Peyer's patch (tissue), 4 donors: ENCODE results near the gene RNF227. TPM values are rescaled to one million over a fixed set of nuclear protein-coding genes. Genes with fewer than 3 reads are reported as not detected.
"Not testable (repeated sequence)": the region's sequence is repeated elsewhere in the genome, so short reads cannot be mapped to it uniquely, and the experiment has no call there.

ENCODE experiments used
- DNase-seq, 3 donors: peaks; one replicate each; pipeline ENCODE4 v3.0.0-alpha.2; 2017 to 2019
- H3K27ac ChIP-seq, 4 donors: fragments of 200-600 bp; sonication (generic); one replicate each; pipeline ENCODE4 v1.5.1; 2016 to 2019
- H3K27me3 ChIP-seq, 2 donors: fragments of 200-600 bp; sonication (generic); one replicate each; pipeline ENCODE4 v1.5.1; 2019
- H3K36me3 ChIP-seq, 3 donors: fragments of 200-600 bp; sonication (generic); one replicate each; pipeline ENCODE4 v1.5.1; 2016 to 2019
- H3K4me1 ChIP-seq, 4 donors: fragments of 200-600 bp; sonication (generic); one replicate each; pipeline ENCODE4 v1.5.1; 2016 to 2019
- H3K4me3 ChIP-seq, 4 donors: fragments of 200-600 bp; sonication (generic); 1 replicate in 3 of 4; 2 replicates in 1 of 4; pipeline ENCODE4 v1.5.1; 2016 to 2019; ENCODE audit warnings: mild to moderate bottlenecking in 1 of 4
- H3K9me3 ChIP-seq, 4 donors: fragments of 200-600 bp; sonication (generic); one replicate each; pipeline ENCODE4 v1.5.1; 2016 to 2019; ENCODE audit warnings: mild to moderate bottlenecking in 1 of 4
- CTCF ChIP-seq, 6 experiments: fragments of 450-650 bp in 4 of 6; fragments of 200-600 bp in 2 of 6; sonication (generic) in 1 of 6; IDR thresholded peaks; one replicate each; pipeline ENCODE4 v1.5.1; 2017 to 2019; ENCODE audit warnings: antibody characterized with exemption in 6 of 6, mild to moderate bottlenecking in 3 of 6, moderate library complexity in 1 of 6
- POLR2A ChIP-seq, 2 donors: fragments of 450-650 bp; IDR thresholded peaks; one replicate each; pipeline ENCODE4 v1.5.1; 2017; ENCODE audit warnings: antibody characterized with exemption in 2 of 2, mild to moderate bottlenecking in 2 of 2, moderate library complexity in 2 of 2
- small RNA-seq, 2 donors: library from RNA; depleted of rRNA; stranded (forward); fragments of <200 nt; gene quantifications; one replicate each; pipeline ENCODE3, GENCODE V24; 2016
- total RNA-seq, 4 donors: library from RNA; depleted of rRNA; stranded (reverse); fragments of >200 nt; gene quantifications; one replicate each; pipeline ENCODE4 v1.1.0, GENCODE V29; 2016

RNF227 gene
- total RNA-seq, 4 donors from 2014 or later: 1.2 to 5.1 (median 1.6) TPM; not detected in 1

- Histone ChIP-seq H3K9me3 (no peaks in the 10 kb centered on the region), H3K4me1 (no peaks in the 10 kb centered on the region), H3K27me3 (no peaks in the 10 kb centered on the region), H3K27ac (no peak overlapping the region), H3K36me3 (no peaks in the 10 kb centered on the region), H3K4me3 (no peak overlapping the region)
- TF ChIP-seq POLR2A (IDR thresholded peaks at IDR 0.05) (no peak), CTCF (IDR thresholded peaks at IDR 0.05) (no peak)
- no peak for DNase-seq
Observed at GRCh38 chr17:7864995-7865650, 51.0 kb downstream of the RNF227 start.

GRCh38 chr17:7864384-7864783, 51.7 kb downstream of the RNF227 start:
- H3K4me1 ChIP-seq, H3K27ac ChIP-seq, H3K9me3 ChIP-seq, H3K27me3 ChIP-seq, H3K36me3 ChIP-seq, H3K4me3 ChIP-seq, DNase-seq: not testable (repeated sequence)

Small RNAs within 50 kb of the gene (small RNA-seq; reads per million reads assigned to genes)
- gene SCARNA21: 17.1 to 21.6 reads per million in 2 donors

Other genes starting within 250 kb of the RNF227 start
- 10 to 100 TPM; 19.6 to 27.7 (median 25.1) TPM for gene TP53, start 228.8 kb downstream of the RNF227 start, total RNA-seq
- 1 to 10 TPM; 4.6 to 9.3 (median 6.2) TPM for gene WRAP53, start 227.8 kb downstream of the RNF227 start, total RNA-seq
- under 1 TPM in 1 of 4 donors, not detected in 3; 0.27 TPM for gene EFNB3, start 211.1 kb downstream of the RNF227 start, total RNA-seq
- gene DNAH2, start 198.5 kb downstream of the RNF227 start, total RNA-seq: under 1 TPM in 2 of 4 donors, not detected in 2; 0.18 to 0.83 TPM
- gene KDM6B, start 82.1 kb downstream of the RNF227 start, total RNA-seq: 10 to 100 TPM; 32.1 to 45.6 (median 36.4) TPM
- 10 to 100 TPM in 3 of 4 donors, 1 to 10 TPM in 1; 3.4 to 29.7 (median 12.9) TPM for gene TMEM88, start 61.2 kb downstream of the RNF227 start, total RNA-seq
- 10 to 100 TPM; 28.6 to 75.8 (median 47.8) TPM for gene NAA38, start 58.7 kb downstream of the RNF227 start, total RNA-seq
- gene CYB5D1, start 58.3 kb downstream of the RNF227 start, total RNA-seq: 1 to 10 TPM; 3.3 to 5.1 (median 4.2) TPM
- 10 to 100 TPM; 36.1 to 99.9 (median 45.1) TPM for gene CHD3, start 27.5 kb downstream of the RNF227 start, total RNA-seq
- gene KCNAB3, start 13.6 kb upstream of the RNF227 start, total RNA-seq: 1 to 10 TPM in 3 of 4 donors, under 1 TPM in 1; 0.95 to 5.0 (median 2.7) TPM
- 10 to 100 TPM; 39.8 to 58.0 (median 45.5) TPM for gene TRAPPC1, start 15.7 kb upstream of the RNF227 start, total RNA-seq
- 100 to 1,000 TPM in 1 of 4 donors, 10 to 100 TPM in 3; 30.5 to 120 (median 45.2) TPM for gene CNTROB, start 15.9 kb upstream of the RNF227 start, total RNA-seq
- gene GUCY2D, start 86.3 kb upstream of the RNF227 start, total RNA-seq: not detected
- gene ALOX15B, start 122.8 kb upstream of the RNF227 start, total RNA-seq: 1 to 10 TPM in 3 of 4 donors, under 1 TPM in 1; 0.70 to 4.1 (median 2.1) TPM
- under 1 TPM in 1 of 4 donors, not detected in 3; 0.83 TPM for gene ALOX12B, start 171.4 kb upstream of the RNF227 start, total RNA-seq
- gene ALOXE3, start 202.2 kb upstream of the RNF227 start, total RNA-seq: not detected
- gene HES7, start 207.8 kb upstream of the RNF227 start, total RNA-seq: not detected
- gene PER1, start 236.1 kb upstream of the RNF227 start, total RNA-seq: 100 to 1,000 TPM in 3 of 4 donors, 10 to 100 TPM in 1; 67.6 to 143 (median 119) TPM
- 10 to 100 TPM; 10.7 to 40.2 (median 32.4) TPM for gene VAMP2, start 246.7 kb upstream of the RNF227 start, total RNA-seq